Endometrial microvascular endothelial cells (primary cell): ENCODE data around the gene RXRA. TPM values are rescaled to one million over a fixed set of nuclear protein-coding genes. Genes with fewer than 3 reads are reported as not detected.

Experiments
- in situ Hi-C: cut with HindIII; loops from 2 replicates; pipeline ENCODE4 v1.10.0; 2017; ENCODE audit warnings: low sequenced_read_pairs, low pct_unique_long_range_greater_than_20kb; ENCODE audit errors: inconsistent ontology term
- total RNA-seq: library from RNA; depleted of rRNA; stranded (reverse); fragments of >200 nt; gene quantifications from one replicate; pipeline ENCODE4 v1.2.3, GENCODE V29; 2015; ENCODE audit errors: inconsistent ontology term

Gene RXRA
- total RNA-seq, 1 donor from 2014 or later, result 14.8 TPM

DNA sequence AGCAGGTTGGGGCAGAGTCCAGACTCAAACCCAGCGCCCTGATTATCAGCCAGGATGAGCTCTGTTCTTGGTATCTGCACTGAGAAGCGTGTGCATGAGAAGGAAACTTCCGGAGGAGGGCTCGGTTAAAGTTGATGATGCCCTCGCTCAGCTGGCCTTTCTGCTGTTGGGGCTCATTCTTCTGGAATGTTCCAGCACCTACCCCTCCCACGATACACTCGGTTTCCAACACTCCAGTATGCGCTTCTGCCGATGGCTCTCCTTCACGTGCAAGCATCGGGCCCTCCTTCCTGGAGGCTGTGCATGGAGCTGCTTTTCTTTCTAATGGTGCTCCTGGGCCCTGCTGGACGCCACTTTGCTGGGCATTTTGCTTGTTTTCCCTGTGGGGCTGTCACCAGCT lies 134.0 kb downstream of the RXRA start:
- in situ Hi-C loops, result no loop called here

- in situ Hi-C loops, result no loop called here
Observed at GRCh38 chr9:134460896-134461295, 134.6 kb downstream of the RXRA start.

- in situ Hi-C loops, result no loop called here
Observed at GRCh38 chr9:134461426-134461982, 135.2 kb downstream of the RXRA start.

DNA sequence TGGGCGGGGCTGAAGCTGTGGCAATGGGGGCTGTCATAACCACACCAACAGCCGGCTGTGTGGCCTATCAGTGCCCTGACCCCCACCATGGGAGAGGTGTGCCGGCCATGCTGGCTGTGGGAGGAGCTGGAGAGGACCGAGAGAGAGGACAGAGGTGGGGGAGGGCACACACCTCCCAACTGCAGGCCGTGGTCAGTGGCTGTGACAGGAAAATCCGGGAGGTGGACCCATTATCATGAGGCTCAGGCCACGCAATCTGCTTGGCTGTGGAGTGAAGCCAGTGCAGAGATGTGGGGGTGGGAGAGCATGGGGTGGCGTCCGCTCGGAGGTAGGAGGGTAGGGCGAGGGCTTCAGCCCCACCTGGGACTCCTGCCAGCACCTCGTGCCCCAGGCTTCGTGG lies 136.1 kb downstream of the RXRA start:
- in situ Hi-C loops, result no loop called here

- in situ Hi-C loops, result no loop called here
Observed at GRCh38 chr9:134463280-134463679, 137.0 kb downstream of the RXRA start.

DNA sequence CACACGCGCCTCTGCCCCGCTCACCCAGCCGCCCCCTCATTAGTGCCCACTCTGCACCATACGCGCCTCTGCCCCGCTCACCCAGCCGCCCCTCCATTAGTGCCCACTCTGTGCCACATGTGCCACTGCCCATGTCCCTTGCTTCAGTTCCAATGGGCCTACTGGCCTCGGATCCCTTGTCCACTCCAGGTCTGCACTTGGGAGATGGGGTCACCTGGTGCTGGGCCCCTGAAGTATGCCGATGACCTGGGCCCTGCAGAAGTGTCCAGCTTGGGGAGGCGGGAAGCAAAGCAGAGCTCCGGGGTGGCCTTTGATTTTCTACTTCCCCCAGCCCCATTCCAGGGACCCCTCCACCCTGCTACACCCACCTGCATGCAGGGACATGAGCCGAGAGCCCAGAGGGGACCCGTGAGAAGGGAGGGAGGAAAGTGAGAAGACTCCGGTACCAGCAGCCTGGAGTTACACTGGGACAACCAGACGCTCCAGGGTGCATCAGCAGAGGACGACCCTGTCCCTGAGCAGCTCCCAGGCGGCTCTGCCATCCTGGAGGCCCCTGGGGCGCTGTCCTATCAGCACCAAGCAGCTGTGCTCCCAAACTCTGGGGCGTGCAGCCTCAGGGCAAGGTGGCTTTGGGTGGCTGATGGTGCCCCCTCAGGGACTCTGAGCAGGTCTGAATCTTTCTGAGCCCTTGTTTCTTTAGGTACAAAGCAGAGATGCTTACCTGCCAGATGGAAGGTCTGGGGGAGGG lies 140.8 kb downstream of the RXRA start:
- in situ Hi-C loops, result no loop called here

DNA sequence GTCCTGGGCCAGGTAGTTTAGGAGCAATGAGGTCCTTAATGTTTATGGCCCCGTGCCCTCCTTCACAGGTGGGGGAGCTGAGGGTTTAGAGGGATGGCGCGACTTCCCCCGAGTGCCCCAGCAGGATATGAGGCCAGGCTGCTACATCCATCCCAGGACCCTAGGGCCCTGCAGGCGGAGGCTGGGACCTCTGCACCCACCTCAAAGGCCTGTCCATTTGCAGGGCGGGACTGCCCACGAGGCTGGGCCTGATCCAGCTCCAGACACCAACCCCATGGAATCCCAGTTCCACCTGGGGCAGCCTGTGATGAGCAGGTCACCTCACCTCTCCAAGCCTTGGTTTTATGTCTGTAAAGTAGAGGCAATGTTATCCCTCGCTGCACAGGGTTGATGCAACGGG lies 142.1 kb downstream of the RXRA start:
- in situ Hi-C loops, result no loop called here

DNA sequence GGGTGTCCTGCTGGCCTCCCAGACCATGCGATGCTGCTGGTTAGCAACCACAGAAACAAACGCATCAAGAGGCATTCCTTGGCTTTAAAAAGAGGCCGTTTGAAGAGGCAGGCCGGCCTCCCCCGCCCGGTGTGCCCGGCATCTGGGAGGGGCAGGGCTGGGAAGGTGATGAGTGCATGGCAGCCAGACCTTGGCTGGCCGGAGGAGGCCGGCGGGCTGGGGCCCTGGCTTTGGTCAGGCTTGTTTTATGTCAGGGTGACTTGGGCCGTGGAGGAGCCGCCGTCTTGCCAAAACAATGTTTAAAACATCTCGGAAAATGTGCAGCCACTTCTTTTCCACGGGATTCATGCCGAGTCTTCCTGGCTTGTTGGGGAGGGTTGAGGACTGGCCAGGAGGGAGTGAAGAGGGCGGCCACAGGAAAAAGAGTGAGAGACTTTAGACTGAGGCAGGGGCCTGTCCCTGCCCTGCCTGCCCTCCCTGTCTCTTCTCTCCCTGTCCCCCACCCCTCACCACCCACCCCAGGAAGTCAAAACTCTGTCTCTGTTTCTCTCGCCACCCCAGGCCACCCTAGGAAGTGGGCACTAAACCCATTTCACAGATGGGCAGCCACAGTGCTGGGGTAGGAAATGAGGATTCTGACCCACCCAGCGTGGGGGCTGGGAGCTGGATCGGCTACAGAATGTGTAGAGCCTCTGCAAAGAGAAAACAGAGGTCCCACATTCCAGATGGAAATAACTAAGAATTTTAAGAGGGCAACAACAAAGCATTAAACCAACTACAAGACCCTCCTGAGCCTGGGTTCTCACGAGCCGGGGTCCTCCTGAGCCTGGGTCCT lies 143.0 kb downstream of the RXRA start:
- in situ Hi-C loops, result no loop called here

DNA sequence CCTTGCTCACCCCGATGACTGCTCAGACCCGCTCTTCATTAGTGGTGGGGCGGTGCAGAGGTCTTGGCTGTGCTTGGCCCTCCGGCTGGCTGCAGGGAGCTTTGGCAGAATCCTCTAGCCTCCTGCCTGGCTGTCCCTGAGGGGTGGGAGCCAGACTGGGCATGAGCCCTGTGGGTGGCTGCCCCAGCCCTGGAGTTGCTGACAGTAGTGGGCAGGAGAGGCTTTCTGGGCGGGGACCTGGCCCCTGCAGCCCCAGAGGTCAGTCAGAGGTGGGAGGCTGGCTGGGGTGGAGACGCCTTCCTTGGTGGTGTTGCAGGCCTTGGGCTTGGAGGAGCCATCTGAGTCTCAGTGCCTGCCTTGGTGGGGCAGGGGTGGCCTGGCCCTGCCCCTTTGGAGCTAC lies 146.0 kb downstream of the RXRA start:
- in situ Hi-C loops, result no loop called here

DNA sequence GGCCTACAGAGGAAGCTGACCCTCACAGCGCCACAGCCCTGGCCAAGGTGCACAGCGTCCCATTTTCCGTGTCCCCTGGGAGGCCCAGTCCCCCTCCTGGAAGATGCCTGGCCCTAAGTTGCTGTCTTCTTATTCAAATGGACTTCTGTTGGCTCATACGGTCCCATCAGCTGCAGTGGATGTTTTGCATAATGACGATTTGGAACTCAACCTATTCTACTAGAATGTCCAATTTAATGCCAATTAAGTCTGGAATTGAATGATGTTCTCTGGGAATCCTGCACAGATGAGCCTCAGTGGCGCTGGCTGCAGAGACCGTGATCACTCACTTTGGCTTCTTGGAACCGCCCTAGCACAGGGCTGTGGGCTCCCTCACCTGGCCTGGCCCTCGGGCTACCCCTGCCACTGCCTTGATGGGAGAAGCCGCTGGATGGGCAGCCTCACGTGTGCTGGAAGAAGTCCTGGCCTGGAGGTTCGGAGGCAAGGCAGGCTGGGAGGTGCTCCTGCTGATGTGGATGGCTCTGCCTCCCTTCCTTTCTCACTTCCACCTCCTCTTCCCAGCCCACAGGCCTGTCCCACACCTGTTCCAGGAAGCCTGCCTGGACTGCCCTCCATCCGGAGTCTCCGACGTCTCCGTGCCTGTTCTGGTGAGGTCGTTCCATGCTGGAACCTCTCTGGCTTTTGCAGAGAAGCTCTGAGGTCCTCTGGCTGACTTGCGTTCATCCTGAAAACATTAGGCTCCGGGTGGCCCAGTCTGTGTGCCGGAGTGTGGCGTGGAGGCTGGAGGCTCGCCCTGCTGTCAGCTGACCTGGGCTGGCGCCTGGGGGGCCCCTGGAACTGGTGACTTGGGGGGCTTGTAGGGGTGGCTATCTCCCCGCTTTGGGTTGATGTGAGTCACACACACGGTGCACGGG lies 147.1 kb downstream of the RXRA start:
- in situ Hi-C loops, result no loop called here

- in situ Hi-C loops, result no loop called here
Observed at GRCh38 chr9:134474055-134474370, 147.8 kb downstream of the RXRA start.

DNA sequence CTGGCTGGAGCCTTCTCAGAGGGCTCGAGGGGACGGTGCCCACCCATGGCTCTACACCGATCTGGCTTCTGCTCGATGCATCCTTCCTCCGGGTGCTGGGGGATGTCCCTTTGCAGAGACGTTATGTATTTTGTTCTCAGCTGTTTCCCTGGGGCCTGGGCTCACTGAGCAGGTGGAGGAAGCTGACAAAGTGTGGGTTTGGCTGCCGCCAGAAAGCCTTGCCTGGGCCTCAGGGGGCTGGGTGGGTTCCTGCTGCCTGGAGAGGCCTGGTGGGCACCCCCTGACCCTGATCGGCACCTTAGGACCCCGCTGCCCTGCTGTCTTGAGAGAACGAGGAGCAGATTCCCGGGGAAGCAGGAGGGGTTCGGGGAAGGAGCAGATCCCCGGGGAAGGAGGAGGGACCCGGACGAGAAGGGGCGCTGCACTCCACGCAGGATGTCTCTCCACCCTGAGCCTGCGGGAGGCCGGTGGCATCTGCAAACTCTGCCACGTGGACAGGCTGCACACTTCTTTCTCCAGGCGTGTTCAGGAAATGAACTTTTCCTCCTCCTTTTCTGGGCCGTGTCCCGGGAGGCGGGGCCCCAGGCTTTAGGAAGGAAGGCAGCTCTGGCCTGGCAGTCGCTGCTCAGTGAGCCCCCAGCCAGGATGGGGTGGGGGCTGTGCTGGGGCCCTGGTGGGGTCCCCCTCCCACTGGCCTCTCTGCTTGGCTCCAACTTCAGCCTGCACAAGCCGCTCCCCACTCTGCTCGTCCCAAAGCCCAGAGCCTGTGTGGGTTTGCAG lies 148.9 kb downstream of the RXRA start:
- in situ Hi-C loops, result no loop called here

DNA sequence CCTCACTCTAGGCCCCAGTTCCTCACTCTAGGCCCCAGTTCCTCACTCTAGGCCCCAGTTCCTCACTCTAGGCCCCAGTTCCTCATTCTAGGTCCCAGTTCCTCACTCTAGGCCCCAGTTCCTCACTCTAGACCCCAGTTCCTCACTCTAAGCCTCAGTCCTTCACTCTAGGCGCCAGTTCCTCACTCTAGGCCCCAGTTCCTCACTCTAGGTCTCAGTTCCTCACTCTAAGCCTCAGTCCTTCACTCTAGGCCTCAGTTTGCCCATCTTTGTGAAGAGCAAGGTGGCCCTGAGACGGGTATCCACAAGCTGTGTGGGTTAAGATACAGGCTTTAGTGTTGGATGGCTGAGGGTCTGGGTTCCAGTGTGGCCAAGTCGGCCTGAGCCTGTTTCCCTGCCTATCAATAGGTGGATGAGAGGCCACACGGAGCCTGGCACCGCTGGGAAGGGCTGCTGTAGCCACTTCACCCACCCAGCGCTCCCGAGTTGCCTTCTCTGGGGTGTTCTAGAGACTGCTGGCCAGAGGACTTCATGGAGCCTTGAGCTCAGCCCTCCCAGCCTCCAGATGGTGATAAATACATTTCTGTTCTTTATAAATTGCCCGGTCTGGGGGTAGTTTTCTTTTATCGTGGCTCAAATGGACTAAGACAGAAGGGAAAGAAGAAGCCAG lies 150.2 kb downstream of the RXRA start:
- in situ Hi-C loops, result no loop called here

- in situ Hi-C loops, result no loop called here
Observed at GRCh38 chr9:134476942-134477335, 150.7 kb downstream of the RXRA start.

- in situ Hi-C loops, result no loop called here
Observed at GRCh38 chr9:134477342-134477925, 151.2 kb downstream of the RXRA start.

- in situ Hi-C loops, result no loop called here
Observed at GRCh38 chr9:134477927-134478326, 151.7 kb downstream of the RXRA start.

DNA sequence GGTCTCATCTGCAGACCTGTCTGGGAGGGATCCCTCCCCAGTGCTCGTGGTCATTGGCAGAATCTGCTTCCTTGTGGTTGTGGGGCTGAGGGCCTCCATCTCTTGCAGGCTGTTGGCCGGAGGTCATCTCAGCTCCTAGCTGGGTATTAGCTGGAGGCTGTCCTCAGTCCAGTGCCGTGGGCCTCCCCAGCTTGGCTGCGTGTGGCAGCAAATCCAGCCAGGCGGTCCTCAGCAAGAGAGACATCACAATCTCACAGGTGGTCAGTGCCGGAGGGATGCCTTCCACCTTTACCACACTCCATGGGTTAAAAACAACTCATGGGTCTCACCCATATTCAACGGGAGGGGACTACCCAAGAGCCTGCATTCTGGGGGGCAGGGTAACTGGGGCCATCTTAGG lies 155.5 kb downstream of the RXRA start:
- in situ Hi-C loops, result no loop called here

DNA sequence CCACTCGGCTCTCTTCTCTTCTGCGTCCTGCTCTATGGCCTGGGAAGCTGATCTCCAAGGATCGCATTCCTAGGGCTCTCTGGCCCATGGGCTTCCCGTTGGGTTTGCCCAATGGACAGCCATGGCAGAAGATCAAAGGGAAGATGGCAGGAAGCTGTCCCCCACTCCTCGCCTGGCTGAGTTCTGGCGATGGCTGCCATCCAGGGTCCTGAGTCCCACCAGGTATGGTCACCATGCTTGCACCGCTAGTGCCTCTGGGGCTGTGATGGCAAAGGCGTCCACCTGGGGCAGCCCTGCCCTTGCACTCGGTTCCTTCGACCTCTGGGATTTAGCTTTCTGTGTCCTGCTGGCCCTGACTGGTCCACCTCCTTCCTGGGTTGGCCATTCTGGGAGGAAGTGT lies 156.0 kb downstream of the RXRA start:
- in situ Hi-C loops, result no loop called here
